PC-9 (cell line): ENCODE data around the gene HHAT.

ENCODE experiments used
- CTCF ChIP-seq: fragments of 200-600 bp; sonication (generic); conservative IDR thresholded peaks from 2 replicates; pipeline ENCODE4 v1.6.1; 2017; ENCODE audit warnings: mixed run types, antibody characterized with exemption, mild to moderate bottlenecking, moderate library complexity
- EZH2 ChIP-seq: fragments of 200-600 bp; sonication (generic); IDR thresholded peaks from 2 replicates; pipeline ENCODE4 v1.8.0; 2017; ENCODE audit warnings: antibody characterized with exemption, low read depth

GRCh38 chr1:210684466-210685294, 356.0 kb downstream of the HHAT start:
- TF ChIP-seq CTCF (no peak), EZH2 (no peak)
